Adrenal gland (tissue), 5 donors: ENCODE results near the gene MAST2.

Experiments
- CTCF ChIP-seq, 6 experiments: fragments of 450-650 bp in 4 of 6; fragments of 200-600 bp in 2 of 6; sonication (generic) in 1 of 6; IDR thresholded peaks; 1 replicate in 5 of 6; 2 replicates in 1 of 6; pipeline versions ENCODE4 v1.5.1 to v1.8.0; 2016 to 2021; ENCODE audit warnings: antibody characterized with exemption in 6 of 6, mild to moderate bottlenecking in 2 of 6, moderate library complexity in 1 of 6
- POLR2A ChIP-seq, 2 donors: fragments of 450-650 bp; IDR thresholded peaks; one replicate each; pipeline ENCODE4 v1.6.1; 2017; ENCODE audit warnings: antibody characterized with exemption in 2 of 2, mild to moderate bottlenecking in 2 of 2, moderate library complexity in 1 of 2
- donor health status: DM: no; HTN: no; CAD: no.

- no peak for TF ChIP-seq CTCF (IDR thresholded peaks at IDR 0.05)
- no peak for TF ChIP-seq POLR2A (IDR thresholded peaks at IDR 0.05)
These were observed 37.2 kb upstream of the MAST2 start for GRCh38 chr1:45765999-45766792.
